Thoracic aorta (tissue), 2 donors: Measurements from ENCODE around the gene ACSS3. TPM values are rescaled to one million over a fixed set of nuclear protein-coding genes. Genes with fewer than 3 reads are reported as not detected.

Experiments used
- ATAC-seq: fragments of 150-250 bp; one replicate; pipeline ENCODE4 v1.8.0; 2017; ENCODE audit warnings: low read depth; ENCODE audit not compliant: insufficient number of reproducible peaks, low FRiP score
- DNase-seq: peaks from one replicate; pipeline ENCODE4 v3.0.0-alpha.2; 2020; ENCODE audit warnings: low spot score
- H3K27ac ChIP-seq, 2 donors: fragments of 200-600 bp; sonication (generic); 1 replicate in 1 of 2; 2 replicates in 1 of 2; pipeline ENCODE4 v1.5.1; 2016; ENCODE audit warnings: mild to moderate bottlenecking in 2 of 2, moderate library complexity in 2 of 2
- H3K27me3 ChIP-seq: fragments of 200-600 bp; sonication (generic); replicated peaks from 2 replicates; pipeline ENCODE4 v1.6.0; 2016; ENCODE audit warnings: mild to moderate bottlenecking; ENCODE audit not compliant: insufficient read depth
- H3K36me3 ChIP-seq: fragments of 200-600 bp; sonication (generic); one replicate; pipeline ENCODE4 v1.5.1; 2016
- H3K4me1 ChIP-seq, 2 donors: fragments of 200-600 bp; sonication (generic); 1 replicate in 1 of 2; 2 replicates in 1 of 2; pipeline versions ENCODE4 v1.5.1 to v1.6.0; 2016; ENCODE audit warnings: low read depth in 2 of 2, mild to moderate bottlenecking in 1 of 2; ENCODE audit not compliant: control insufficient read depth in 1 of 2
- H3K4me3 ChIP-seq: fragments of 200-600 bp; sonication (generic); 2 replicates; pipeline ENCODE4 v1.5.1; 2016; ENCODE audit warnings: mild to moderate bottlenecking
- H3K9me3 ChIP-seq: fragments of 200-600 bp; sonication (generic); 2 replicates; pipeline ENCODE4 v1.5.1; 2016
- CTCF ChIP-seq: fragments of 200-600 bp; sonication (generic); IDR thresholded peaks from one replicate; pipeline ENCODE4 v1.5.1; 2019; ENCODE audit warnings: antibody characterized with exemption
- total RNA-seq, 2 donors: library from RNA; depleted of rRNA; stranded (reverse); fragments of >200 nt; gene quantifications; one replicate each; pipeline versions ENCODE4 v1.1.0 to v1.2.3, GENCODE V29; 2016

Gene ACSS3
- total RNA-seq, 2 donors from 2014 or later, result 16.5 to 30.0 TPM

DNA sequence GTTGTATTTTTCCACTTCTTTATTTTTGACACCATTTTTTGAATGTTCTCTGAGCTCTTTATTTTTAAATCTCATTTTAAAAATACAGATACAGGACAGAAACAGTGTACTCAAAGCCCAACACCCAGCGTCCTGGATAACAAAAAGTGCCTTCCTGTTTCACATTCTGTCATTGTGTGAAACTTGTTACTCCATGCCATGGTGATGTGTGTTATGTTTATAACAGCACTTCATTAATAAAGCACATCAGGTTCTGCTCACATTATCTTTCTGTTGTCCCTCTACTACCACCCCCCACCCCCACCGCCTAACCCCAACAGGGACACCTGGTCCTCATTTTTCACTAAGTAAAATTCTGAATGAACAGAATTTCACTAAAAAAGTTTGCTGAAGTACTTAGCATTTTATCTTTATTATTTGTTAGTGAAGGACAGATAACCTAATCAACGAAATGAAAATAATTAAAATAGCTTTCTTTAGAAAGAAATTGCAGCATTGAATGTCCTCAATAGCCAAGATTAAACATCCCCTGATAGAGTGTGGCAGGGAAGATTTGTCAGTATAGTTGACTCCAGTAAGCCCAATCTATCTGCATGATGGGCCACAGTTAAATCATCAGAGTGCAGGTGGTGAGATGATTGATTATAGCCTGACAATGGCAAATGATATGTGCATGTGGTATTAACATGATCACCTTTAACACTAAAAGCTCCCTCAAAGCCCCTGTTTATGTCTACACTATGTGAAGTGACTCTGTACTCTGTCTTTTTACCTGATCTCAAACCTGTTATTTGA, 153.9 kb downstream of the ACSS3 start:
- DNase-seq (no peak), ATAC-seq (no peak)
- Histone ChIP-seq H3K27me3 (no peaks in the 10 kb centered on the region), H3K9me3 (no peaks in the 10 kb centered on the region), H3K36me3 (no peaks in the 10 kb centered on the region), H3K4me3 (no peak overlapping the region), H3K27ac (no peak overlapping the region), H3K4me1 (no peaks in the 10 kb centered on the region)
- no peak for TF ChIP-seq CTCF

DNA sequence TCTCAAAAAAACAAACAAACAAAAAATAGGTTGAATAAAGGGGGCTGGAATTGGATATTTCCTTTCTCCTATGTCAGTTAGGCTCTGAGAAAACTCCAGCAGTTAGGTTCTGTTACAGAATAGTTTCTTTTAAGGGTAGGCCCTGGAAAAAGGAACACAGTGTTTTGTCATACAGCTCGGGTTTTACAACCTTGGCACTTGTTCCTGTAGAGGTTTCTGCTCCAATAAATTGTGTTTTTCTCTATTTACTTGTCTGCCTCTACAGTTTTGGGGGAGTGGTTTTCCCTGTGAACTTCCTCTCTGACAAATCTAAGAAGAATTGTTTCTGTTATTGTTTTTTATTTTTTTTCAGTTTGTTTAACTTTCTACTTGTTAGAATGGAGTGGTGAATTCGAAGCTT, 167.6 kb downstream of the ACSS3 start:
- Histone ChIP-seq H3K27me3 (no peaks in the 10 kb centered on the region), H3K36me3 (no peaks in the 10 kb centered on the region), H3K4me3 (no peak overlapping the region), H3K4me1 (peaks cover 0 to 15% of the 10 kb centered on the region in 2 donors), H3K9me3 (no peaks in the 10 kb centered on the region), H3K27ac (peak overlapping the region in 1 of 2 donors; percentile 5)
- no peak for ATAC-seq
- no peak for DNase-seq
- no peak for TF ChIP-seq CTCF

GRCh38 chr12:81245907-81246570, 168.2 kb downstream of the ACSS3 start:
- H3K9me3 ChIP-seq, result no peaks in the 10 kb centered on the region
- peak overlapping the region in 1 of 2 donors; percentile 5 for H3K27ac ChIP-seq
- no peaks in the 10 kb centered on the region for H3K36me3 ChIP-seq
- H3K4me3 ChIP-seq, result no peak overlapping the region
- H3K4me1 ChIP-seq, result peaks cover 0 to 15% of the 10 kb centered on the region in 2 donors
- TF ChIP-seq CTCF, result no peak
- DNase-seq (no peak), ATAC-seq (no peak)
- no peaks in the 10 kb centered on the region for H3K27me3 ChIP-seq

GRCh38 chr12:81249976-81250375, 172.1 kb downstream of the ACSS3 start:
- H3K4me3 ChIP-seq, result no peak overlapping the region
- no peak overlapping the region for H3K27ac ChIP-seq

More at GRCh38 chr12:81249976-81250375, 172.1 kb downstream of the ACSS3 start:
- ATAC-seq, result no peak
- peaks cover 3% of the 10 kb centered on the region for H3K36me3 ChIP-seq
- no peak for DNase-seq
- peaks cover 0 to 14% of the 10 kb centered on the region in 2 donors for H3K4me1 ChIP-seq
- no peak for TF ChIP-seq CTCF
- no peaks in the 10 kb centered on the region for H3K27me3 ChIP-seq
- H3K9me3 ChIP-seq, result no peaks in the 10 kb centered on the region
